K562 (cell line): Measurements from ENCODE around the gene SAE1. TPM values are rescaled to one million over a fixed set of nuclear protein-coding genes. Genes with fewer than 3 reads are reported as not detected.

Experiments
- ARID1B ChIP-seq: fragments of 450-650 bp; IDR thresholded peaks from 2 replicates; pipeline ENCODE4 v1.6.1; 2016; ENCODE audit warnings: antibody characterized with exemption, mild to moderate bottlenecking, inconsistent platforms
- ARID3B ChIP-seq: fragments of 250-450 bp; sonication (Bioruptor Pico); IDR thresholded peaks from 2 replicates; pipeline ENCODE4 v1.4.0; 2020; ENCODE audit warnings: borderline replicate concordance
- BRF2 ChIP-seq: IDR thresholded peaks from 3 replicates; pipeline ENCODE4 v1.6.1; 2011; ENCODE audit warnings: borderline replicate concordance, mild to moderate bottlenecking; ENCODE audit not compliant: insufficient read length, insufficient read depth
- COPS2 ChIP-seq: fragments of 450-650 bp; conservative IDR thresholded peaks from 2 replicates; pipeline ENCODE4 v1.6.1; 2016; ENCODE audit warnings: mild to moderate bottlenecking, moderate library complexity
- CREBBP ChIP-seq: IDR thresholded peaks from one replicate; pipeline ENCODE4 v1.6.1; 2012; ENCODE audit warnings: low read depth, mild to moderate bottlenecking, control low read depth, inconsistent platforms, low read length
- ETV1 ChIP-seq: fragments of 450-650 bp; conservative IDR thresholded peaks from 2 replicates; pipeline ENCODE4 v1.6.1; 2016; ENCODE audit warnings: missing genetic modification characterization, control low read depth, low read depth, missing compliant biosample characterization
- HMGXB4 ChIP-seq: sonication (generic); formaldehyde crosslinking; IDR thresholded peaks from 2 replicates; pipeline ENCODE4 v1.8.1; 2023; ENCODE audit warnings: mild to moderate bottlenecking, missing genetic modification reagents
- MAX ChIP-seq: sonication (generic); formaldehyde crosslinking; IDR thresholded peaks from 2 replicates; pipeline ENCODE4 v1.9.0; 2022; ENCODE audit warnings: mild to moderate bottlenecking, missing genetic modification reagents
- MEF2D ChIP-seq: conservative IDR thresholded peaks from 2 replicates; pipeline ENCODE4 v1.6.1; 2016; ENCODE audit warnings: low read depth, missing genetic modification characterization, missing compliant biosample characterization
- NFATC3 ChIP-seq: fragments of 450-650 bp; IDR thresholded peaks from 2 replicates; pipeline ENCODE4 v1.6.1; 2017; ENCODE audit warnings: mild to moderate bottlenecking
- NR2C2 ChIP-seq, 2 experiments: fragments of 200-800 bp in 1 of 2; sonication (Bioruptor generic) in 1 of 2; sonication (generic) in 1 of 2; formaldehyde crosslinking in 1 of 2; IDR thresholded peaks; 2 replicates each; pipeline versions ENCODE4 v1.6.1 to v1.8.0; 2016 to 2022; ENCODE audit warnings: mild to moderate bottlenecking in 1 of 2, missing compliant biosample characterization in 1 of 2, missing genetic modification characterization in 1 of 2, missing genetic modification reagents in 1 of 2
- NR3C1 ChIP-seq: sonication (generic); formaldehyde crosslinking; IDR thresholded peaks from 2 replicates; pipeline ENCODE4 v1.8.1; 2022; ENCODE audit warnings: missing genetic modification reagents
- RUNX1 ChIP-seq: sonication (generic); IDR thresholded peaks from 2 replicates; pipeline ENCODE4 v1.6.1; 2016; ENCODE audit warnings: antibody characterized with exemption, low read depth
- SMARCA5 ChIP-seq: fragments of 450-650 bp; IDR thresholded peaks from 2 replicates; pipeline ENCODE4 v1.6.1; 2016
- TFAM ChIP-seq: fragments of 250-450 bp; sonication (Bioruptor Pico); conservative IDR thresholded peaks from 2 replicates; pipeline ENCODE4 v1.5.0; 2021; ENCODE audit warnings: mild to moderate bottlenecking, moderate library complexity
- TSHZ1 ChIP-seq: fragments of 250-450 bp; sonication (Bioruptor Pico); IDR thresholded peaks from 2 replicates; pipeline ENCODE4 v1.4.0; 2020; ENCODE audit warnings: mild to moderate bottlenecking, moderate library complexity
- YBX1 ChIP-seq: fragments of 450-650 bp; IDR thresholded peaks from 2 replicates; pipeline ENCODE4 v1.7.1; 2016; ENCODE audit warnings: mild to moderate bottlenecking
- ZNF3 ChIP-seq: fragments of 250-450 bp; sonication (Bioruptor Pico); IDR thresholded peaks from 2 replicates; pipeline ENCODE4 v1.5.0; 2021; ENCODE audit warnings: mild to moderate bottlenecking, moderate library complexity
- ZNF311 ChIP-seq: fragments of 250-450 bp; sonication (Bioruptor Pico); IDR thresholded peaks from 2 replicates; pipeline ENCODE4 v1.4.0; 2020; ENCODE audit warnings: mild to moderate bottlenecking, moderate library complexity
- ZNF707 ChIP-seq: fragments of 250-450 bp; sonication (Bioruptor Pico); conservative IDR thresholded peaks from 2 replicates; pipeline ENCODE4 v1.8.0; 2022; ENCODE audit warnings: inconsistent platforms, mild to moderate bottlenecking, moderate library complexity
- polyA plus RNA-seq, 8 experiments: library from polyadenylated mRNA; depleted of rRNA in 4 of 8; stranded (reverse) in 5 of 8; unstranded in 3 of 8; fragments of >200 nt; fragmentation: Nextera tagmentation in 2 of 8; fragmentation: Illumina TruSeq in 1 of 8; extraction: Ambion mirVana in 2 of 8; extraction: Trizol in 1 of 8; gene quantifications; 2 replicates each; pipeline versions ENCODE4 v1.2.1 to v1.2.3, GENCODE V29; 2011 to 2014; ENCODE audit warnings: inconsistent platforms in 1 of 8, missing spikeins in 1 of 8
- total RNA-seq, 7 experiments: library from RNA; depleted of rRNA in 6 of 7; stranded (reverse); fragments of >200 nt in 6 of 7; fragmentation: Illumina TruSeq in 2 of 7; extraction: Trizol in 2 of 7; gene quantifications; 2 replicates each; pipeline versions ENCODE4 v1.2.1 to v1.2.3, GENCODE V29; 2011 to 2021; ENCODE audit warnings: low replicate concordance in 1 of 7

Gene SAE1
- total and polyA plus RNA-seq, 9 of the 15 experiments (the other 6 are each of a cell fraction or from before 2014, with no cell fraction given): 82.8 to 299 (median 217) TPM

GRCh38 chr19:47247308-47247990, 116.8 kb downstream of the SAE1 start (continued):
- TF ChIP-seq SMARCA5 (peak; percentile 99), NR2C2 (CRISPR knock-in tag; IDR thresholded peaks at IDR 0.05) (no peak), NR2C2 (tag; IDR thresholded peaks at IDR 0.05) (no peak), ZNF3 (CRISPR knock-in tag) (peak; percentile 100), ZNF311 (peak; percentile 54; the same call in 1 of the 2 replicates), COPS2 (no peak), CREBBP (no peak), ARID1B (peak; percentile 44; the same call in 1 of the 2 replicates), MAX (CRISPR knock-in tag) (peak; percentile 34; the same call in 1 of the 2 replicates), MEF2D (tag) (0 out of 2 replicates have a peak, but pooled peaks have one; percentile 27), HMGXB4 (CRISPR knock-in tag) (peak; percentile 53; the same call in 1 of the 2 replicates), NFATC3 (no peak), ZNF707 (CRISPR knock-in tag) (no peak), ARID3B (no peak), RUNX1 (no peak), NR3C1 (CRISPR knock-in tag) (no peak), YBX1 (no peak), TSHZ1 (no peak), ETV1 (tag) (0 out of 2 replicates have a peak, but pooled peaks have one; percentile 47), BRF2 (no peak), TFAM (CRISPR knock-in tag) (no peak)
